ENCODE results near the gene FAM20A.

The FAM20A gene

GRCh38 chr17:68544111-68544915, 56.9 kb downstream of the FAM20A start:
- Histone ChIP-seq H3K4me1 (ENCODE audit: insufficient read depth, low read length, poor library complexity, severe bottlenecking) (no peaks in the 10 kb centered on the region), H3K4me3 (ENCODE audit: low read length, poor library complexity, severe bottlenecking) (no peak overlapping the region), H3F3A (ENCODE audit: low read depth) (no peaks in the 10 kb centered on the region), H4K20me1 (ENCODE audit: insufficient read depth, low read length, poor library complexity, severe bottlenecking) (no peaks in the 10 kb centered on the region), H3K27me3 (ENCODE audit: insufficient read depth, low read length, poor library complexity, severe bottlenecking) (no peaks in the 10 kb centered on the region), H3K4me2 (ENCODE audit: low read depth, low read length, poor library complexity, severe bottlenecking) (no peak overlapping the region), H3K9me2 (replicated peaks; ENCODE audit: low read depth, low read length) (no peaks in the 10 kb centered on the region), H3K79me2 (ENCODE audit: insufficient read depth, low read length) (no peaks in the 10 kb centered on the region), H3K9me3 (ENCODE audit: insufficient read depth, low read depth, low read length) (no peaks in the 10 kb centered on the region), H2AFZ (ENCODE audit: low read length) (no peak overlapping the region), H3K9ac (ENCODE audit: low read depth, low read length, poor library complexity, severe bottlenecking) (no peak overlapping the region), H3K36me3 (ENCODE audit: insufficient read depth, low read length) (peaks cover 7% of the 10 kb centered on the region; the same call in 1 of the 2 replicates)
- TF ChIP-seq EZH2phosphoT487 (IDR thresholded peaks at IDR 0.05; ENCODE audit: borderline replicate concordance) (no peak), CTCF (conservative IDR thresholded peaks at IDR 0.05; ENCODE audit: low read length) (no peak)

- no peak for TF ChIP-seq EZH2phosphoT487 (IDR thresholded peaks at IDR 0.05; ENCODE audit: borderline replicate concordance)
- TF ChIP-seq CTCF (conservative IDR thresholded peaks at IDR 0.05; ENCODE audit: low read length) = no peak
- Histone ChIP-seq H3K4me2 (ENCODE audit: low read depth, low read length, poor library complexity, severe bottlenecking) (no peak overlapping the region), H3K79me2 (ENCODE audit: insufficient read depth, low read length) (no peaks in the 10 kb centered on the region), H3K9me3 (ENCODE audit: insufficient read depth, low read depth, low read length) (no peaks in the 10 kb centered on the region), H3K27me3 (ENCODE audit: insufficient read depth, low read length, poor library complexity, severe bottlenecking) (no peaks in the 10 kb centered on the region), H3F3A (ENCODE audit: low read depth) (no peaks in the 10 kb centered on the region), H4K20me1 (ENCODE audit: insufficient read depth, low read length, poor library complexity, severe bottlenecking) (no peaks in the 10 kb centered on the region), H3K4me3 (ENCODE audit: low read length, poor library complexity, severe bottlenecking) (no peak overlapping the region), H3K9ac (ENCODE audit: low read depth, low read length, poor library complexity, severe bottlenecking) (no peak overlapping the region), H3K4me1 (ENCODE audit: insufficient read depth, low read length, poor library complexity, severe bottlenecking) (no peaks in the 10 kb centered on the region), H3K36me3 (ENCODE audit: insufficient read depth, low read length) (peaks cover 7% of the 10 kb centered on the region; the same call in 1 of the 2 replicates), H3K9me2 (replicated peaks; ENCODE audit: low read depth, low read length) (no peaks in the 10 kb centered on the region), H2AFZ (ENCODE audit: low read length) (no peak overlapping the region)
These were observed 58.3 kb downstream of the FAM20A start for GRCh38 chr17:68542698-68543463.

GRCh38 chr17:68541816-68542215, 59.4 kb downstream of the FAM20A start:
- Histone ChIP-seq H3K9me2 (replicated peaks; ENCODE audit: low read depth, low read length) (no peaks in the 10 kb centered on the region), H2AFZ (ENCODE audit: low read length) (no peak overlapping the region), H3K79me2 (ENCODE audit: insufficient read depth, low read length) (no peaks in the 10 kb centered on the region), H3K27me3 (ENCODE audit: insufficient read depth, low read length, poor library complexity, severe bottlenecking) (no peaks in the 10 kb centered on the region), H3K9me3 (ENCODE audit: insufficient read depth, low read depth, low read length) (no peaks in the 10 kb centered on the region), H3K4me1 (ENCODE audit: insufficient read depth, low read length, poor library complexity, severe bottlenecking) (no peaks in the 10 kb centered on the region), H3F3A (ENCODE audit: low read depth) (no peaks in the 10 kb centered on the region), H3K4me3 (ENCODE audit: low read length, poor library complexity, severe bottlenecking) (no peak overlapping the region), H4K20me1 (ENCODE audit: insufficient read depth, low read length, poor library complexity, severe bottlenecking) (no peaks in the 10 kb centered on the region), H3K4me2 (ENCODE audit: low read depth, low read length, poor library complexity, severe bottlenecking) (no peak overlapping the region), H3K36me3 (ENCODE audit: insufficient read depth, low read length) (peaks cover 7% of the 10 kb centered on the region; the same call in 1 of the 2 replicates), H3K9ac (ENCODE audit: low read depth, low read length, poor library complexity, severe bottlenecking) (no peak overlapping the region)
- TF ChIP-seq EZH2phosphoT487 (IDR thresholded peaks at IDR 0.05; ENCODE audit: borderline replicate concordance) = no peak
- TF ChIP-seq CTCF (conservative IDR thresholded peaks at IDR 0.05; ENCODE audit: low read length) = no peak
